IMR-90 (cell line): ENCODE results near the gene RPS6KA2. TPM values are rescaled to one million over a fixed set of nuclear protein-coding genes. Genes with fewer than 3 reads are reported as not detected.

Experiments
- ATAC-seq: fragments of 200-7000 bp; cut with Tn5 transposase; 2 replicates; pipeline ENCODE4 v1.9.1; 2020; ENCODE audit warnings: low read depth, mild to moderate bottlenecking, moderate library complexity
- BruUV-seq: library from RNA; stranded (reverse); fragments of 400-500 nt; replicated peaks from 2 replicates; lab custom pipeline; 2021; lab: Mats Ljungman, UMichigan
- CTCF ChIA-PET: fragments of 300-600 bp; formaldehyde crosslinking; extraction: SDS; loops from one replicate; lab custom pipeline; 2021; ENCODE audit warnings: antibody characterized with exemption; lab: Yijun Ruan, JAX
- POLR2A ChIA-PET: fragments of 300-600 bp; sonication (Branson Sonifier 250); formaldehyde crosslinking; loops from one replicate; lab custom pipeline; 2022; ENCODE audit warnings: antibody characterized with exemption; ENCODE audit not compliant: unreplicated experiment; lab: Charles Lee
- DNase-seq: peaks from one replicate; pipeline ENCODE4 v3.0.0; 2013
- H2AFZ ChIP-seq: replicated peaks from 2 replicates; pipeline ENCODE3; 2013; ENCODE audit warnings: low read length, mild to moderate bottlenecking; ENCODE audit not compliant: poor library complexity
- H2AK5ac ChIP-seq: 2 replicates; pipeline ENCODE4 v1.6.1; 2013; ENCODE audit warnings: low read depth, low read length, inconsistent platforms
- H2AK9ac ChIP-seq: replicated peaks from 2 replicates; pipeline ENCODE3; 2013; ENCODE audit warnings: mild to moderate bottlenecking, low read depth, low read length, moderate library complexity; ENCODE audit not compliant: poor library complexity
- H2BK120ac ChIP-seq: 2 replicates; pipeline ENCODE4 v1.6.1; 2013; ENCODE audit warnings: low read depth, low read length, inconsistent platforms
- H2BK15ac ChIP-seq: 3 replicates; pipeline ENCODE4 v1.6.1; 2013; ENCODE audit warnings: low read depth, low read length, inconsistent platforms
- H2BK20ac ChIP-seq: 2 replicates; pipeline ENCODE4 v1.6.1; 2013; ENCODE audit warnings: low read depth, mild to moderate bottlenecking, inconsistent platforms, low read length, moderate library complexity
- H2BK5ac ChIP-seq: 2 replicates; pipeline ENCODE4 v1.6.1; 2013; ENCODE audit warnings: mild to moderate bottlenecking, low read depth, low read length, inconsistent platforms; ENCODE audit not compliant: poor library complexity, severe bottlenecking
- H3K14ac ChIP-seq: replicated peaks from 2 replicates; pipeline ENCODE4 v1.6.1; 2013; ENCODE audit warnings: low read depth, low read length, inconsistent platforms
- H3K18ac ChIP-seq: 2 replicates; pipeline ENCODE4 v1.6.1; 2013; ENCODE audit warnings: low read depth, low read length, control low read depth
- H3K23ac ChIP-seq: 2 replicates; pipeline ENCODE4 v1.6.1; 2013; ENCODE audit warnings: low read depth, low read length, inconsistent platforms
- H3K27ac ChIP-seq: 2 replicates; pipeline ENCODE4 v1.5.1; 2013; ENCODE audit warnings: mild to moderate bottlenecking, control low read depth, low read length; ENCODE audit not compliant: insufficient read depth
- H3K27me3 ChIP-seq: 2 replicates; pipeline ENCODE4 v1.6.1; 2013; ENCODE audit warnings: low read length; ENCODE audit not compliant: control insufficient read depth, insufficient read depth
- H3K36me3 ChIP-seq: 2 replicates; pipeline ENCODE4 v1.6.1; 2013; ENCODE audit warnings: low read length, mixed read lengths; ENCODE audit not compliant: control insufficient read depth, insufficient read depth
- H3K4ac ChIP-seq: 2 replicates; pipeline ENCODE4 v1.6.1; 2013; ENCODE audit warnings: low read depth, low read length, inconsistent platforms
- H3K4me1 ChIP-seq: 2 replicates; pipeline ENCODE4 v1.6.1; 2013; ENCODE audit warnings: low read length, mixed read lengths; ENCODE audit not compliant: control insufficient read depth, insufficient read depth
- H3K4me2 ChIP-seq: 2 replicates; pipeline ENCODE4 v1.6.1; 2013; ENCODE audit warnings: low read depth, mild to moderate bottlenecking, control low read depth, low read length, moderate library complexity
- H3K4me3 ChIP-seq: 2 replicates; pipeline ENCODE4 v1.5.1; 2013; ENCODE audit warnings: low read depth, mild to moderate bottlenecking, control low read depth, low read length, moderate library complexity; ENCODE audit not compliant: insufficient read depth
- H3K56ac ChIP-seq: 2 replicates; pipeline ENCODE4 v1.6.1; 2013; ENCODE audit warnings: low read length, inconsistent platforms; ENCODE audit not compliant: insufficient read depth; ENCODE audit errors: extremely low read depth
- H3K79me1 ChIP-seq, 2 experiments: 2 replicates each; pipeline ENCODE4 v1.6.1; 2013; ENCODE audit warnings: low read length in 2 of 2, inconsistent platforms in 1 of 2, low read depth in 1 of 2
- H3K9ac ChIP-seq: 2 replicates; pipeline ENCODE4 v1.6.1; 2013; ENCODE audit warnings: low read depth, low read length, control low read depth
- H3K9me1 ChIP-seq: 2 replicates; pipeline ENCODE4 v1.6.1; 2013; ENCODE audit warnings: low read length, inconsistent platforms; ENCODE audit not compliant: insufficient read depth
- H3K9me3 ChIP-seq: 2 replicates; pipeline ENCODE4 v1.6.1; 2013; ENCODE audit warnings: low read length; ENCODE audit not compliant: control insufficient read depth, insufficient read depth
- H4K20me1 ChIP-seq: 2 replicates; pipeline ENCODE4 v1.6.1; 2013; ENCODE audit warnings: low read length, inconsistent platforms; ENCODE audit not compliant: insufficient read depth
- H4K5ac ChIP-seq: 2 replicates; pipeline ENCODE4 v1.6.1; 2013; ENCODE audit warnings: mild to moderate bottlenecking, low read depth, low read length, control low read depth
- H4K8ac ChIP-seq, 2 experiments: 2 replicates each; pipeline ENCODE4 v1.6.1; 2013; ENCODE audit warnings: low read depth in 2 of 2, low read length in 2 of 2, control low read depth in 1 of 2, inconsistent platforms in 1 of 2
- H4K91ac ChIP-seq: 2 replicates; pipeline ENCODE4 v1.6.1; 2013; ENCODE audit warnings: low read depth, low read length, inconsistent platforms; ENCODE audit not compliant: insufficient read depth
- CHD1 ChIP-seq: IDR thresholded peaks from 2 replicates; pipeline ENCODE4 v1.6.1; 2012; ENCODE audit warnings: low read depth, low read length, improper control_type of control experiment
- CTCF ChIP-seq: conservative IDR thresholded peaks from 2 replicates; pipeline ENCODE4 v1.5.1; 2012; ENCODE audit warnings: mild to moderate bottlenecking, low read depth, low read length, improper control_type of control experiment
- FOS ChIP-seq: fragments of 150-350 bp; IDR thresholded peaks from 2 replicates; pipeline ENCODE4 v1.6.1; 2016; ENCODE audit warnings: low read depth, low read length
- MAFK ChIP-seq: IDR thresholded peaks from 2 replicates; pipeline ENCODE4 v1.6.1; 2012; ENCODE audit warnings: low read depth, low read length, improper control_type of control experiment
- MAZ ChIP-seq: IDR thresholded peaks from 2 replicates; pipeline ENCODE4 v1.6.1; 2012; ENCODE audit warnings: low read depth, mild to moderate bottlenecking, low read length, improper control_type of control experiment, moderate library complexity, borderline replicate concordance
- POLR2A ChIP-seq: IDR thresholded peaks from 2 replicates; pipeline ENCODE4 v1.6.1; 2012; ENCODE audit warnings: mild to moderate bottlenecking, low read depth, low read length
- RAD21 ChIP-seq: IDR thresholded peaks from 2 replicates; pipeline ENCODE4 v1.6.1; 2012; ENCODE audit warnings: low read length, improper control_type of control experiment
- WGBS, 2 experiments: methylation state at CpG; one replicate each; pipeline versions ENCODE4 v1.1.5 to v1.1.7; 2013; ENCODE audit warnings: missing lambda C conversion rate in 2 of 2; ENCODE audit not compliant: insufficient read length in 1 of 2; ENCODE audit errors: extremely low coverage in 2 of 2; 5-methylcytosine and 5-hydroxymethylcytosine counted together
- dilution Hi-C: fragments of 300-500 bp; cut with HindIII; formaldehyde crosslinking; loops from one replicate; pipeline ENCODE4 v1.14.3; 2018; ENCODE audit warnings: low sequenced_read_pairs; ENCODE audit not compliant: unreplicated experiment
- in situ Hi-C: fragments of 300-500 bp; cut with MboI; formaldehyde crosslinking; loops from 3 replicates; pipeline ENCODE4 v1.14.3; 2019; ENCODE audit warnings: low sequenced_read_pairs, inconsistent platforms, mixed read lengths
- intact Hi-C: fragments of 100-400 bp; cut with micrococcal nuclease; formaldehyde crosslinking; loops from 2 replicates; pipeline ENCODE4 v1.10.0; 2022
- polyA plus RNA-seq, 3 experiments: library from polyadenylated mRNA; depleted of rRNA; stranded (reverse); fragments of >200 nt; gene quantifications; 2 replicates each; pipeline ENCODE4 v1.2.3, GENCODE V29; 2012; ENCODE audit warnings: low replicate concordance in 1 of 3
- total RNA-seq: library from RNA; depleted of rRNA; stranded (reverse); fragments of >200 nt; gene quantifications from 2 replicates; pipeline ENCODE4 v1.2.3, GENCODE V29; 2012

Gene RPS6KA2
- total and polyA plus RNA-seq, 2 of the 4 experiments (the other 2 are of a cell fraction) = 26.9 to 31.3 TPM

- Histone ChIP-seq H3K9ac (no peak overlapping the region), H4K91ac (no peak overlapping the region), H3K9me3 (no peaks in the 10 kb centered on the region), H3K79me1 (no peaks in the 10 kb centered on the region), H3K18ac (no peak overlapping the region), H3K23ac (no peak overlapping the region), H3K4ac (no peak overlapping the region), H3K4me2 (no peak overlapping the region), H3K27me3 (no peaks in the 10 kb centered on the region), H3K9me1 (no peaks in the 10 kb centered on the region), H3K36me3 (peaks cover 51% of the 10 kb centered on the region), H3K27ac (no peak overlapping the region), H4K8ac (no peak overlapping the region), H3K56ac (no peak overlapping the region), H4K20me1 (no peaks in the 10 kb centered on the region), H2BK20ac (no peak overlapping the region), H3K4me1 (no peaks in the 10 kb centered on the region), H4K5ac (no peak overlapping the region), H2BK120ac (no peak overlapping the region), H3K4me3 (no peak overlapping the region), H2AK9ac (no peak overlapping the region), H2AFZ (no peak overlapping the region), H2BK5ac (no peak overlapping the region), H3K14ac (no peak overlapping the region), H2AK5ac (no peak overlapping the region), H2BK15ac (no peak overlapping the region)
- POLR2A ChIA-PET = no interaction called here
- no peak for TF ChIP-seq CHD1
- TF ChIP-seq POLR2A = no peak
- no peak for TF ChIP-seq MAFK
- no peak for TF ChIP-seq FOS
- no peak for TF ChIP-seq CTCF
- TF ChIP-seq RAD21 = no peak
- no peak for TF ChIP-seq MAZ
- DNase-seq (no peak), ATAC-seq (no peak)
- WGBS, 2 experiments = 83% methylated on average over 7 of the region's 18 CpGs; no CpG with 5 or more reads in 1 of the 2 experiments
- dilution Hi-C loops (no loop called here), intact Hi-C loops (no loop called here), in situ Hi-C loops (no loop called here)
- no TSS peak for BruUV-seq
- CTCF ChIA-PET = no interaction called here
Observed at GRCh38 chr6:166442131-166442685, 184.8 kb downstream of the RPS6KA2 start.
